Esophagus mucosa (tissue), 1 donor: ENCODE measurements around the gene PKP3. TPM values are rescaled to one million over a fixed set of nuclear protein-coding genes. Genes with fewer than 3 reads are reported as not detected.
"Not testable (repeated sequence)": the region's sequence is repeated elsewhere in the genome, so short reads cannot be mapped to it uniquely, and the experiment has no call there.

Source experiments
- ATAC-seq: fragments of 200-7000 bp; cut with Tn5 transposase; one replicate; pipeline ENCODE4 v1.9.1; 2020
- total RNA-seq: library from RNA; stranded (reverse); gene quantifications from one replicate; pipeline ENCODE4 v1.2.4, GENCODE V29; 2023
- donor health status: DM: yes; HTN: yes; CAD: no.

The PKP3 gene
- total RNA-seq, 1 donor from 2014 or later, result 359 TPM

DNA sequence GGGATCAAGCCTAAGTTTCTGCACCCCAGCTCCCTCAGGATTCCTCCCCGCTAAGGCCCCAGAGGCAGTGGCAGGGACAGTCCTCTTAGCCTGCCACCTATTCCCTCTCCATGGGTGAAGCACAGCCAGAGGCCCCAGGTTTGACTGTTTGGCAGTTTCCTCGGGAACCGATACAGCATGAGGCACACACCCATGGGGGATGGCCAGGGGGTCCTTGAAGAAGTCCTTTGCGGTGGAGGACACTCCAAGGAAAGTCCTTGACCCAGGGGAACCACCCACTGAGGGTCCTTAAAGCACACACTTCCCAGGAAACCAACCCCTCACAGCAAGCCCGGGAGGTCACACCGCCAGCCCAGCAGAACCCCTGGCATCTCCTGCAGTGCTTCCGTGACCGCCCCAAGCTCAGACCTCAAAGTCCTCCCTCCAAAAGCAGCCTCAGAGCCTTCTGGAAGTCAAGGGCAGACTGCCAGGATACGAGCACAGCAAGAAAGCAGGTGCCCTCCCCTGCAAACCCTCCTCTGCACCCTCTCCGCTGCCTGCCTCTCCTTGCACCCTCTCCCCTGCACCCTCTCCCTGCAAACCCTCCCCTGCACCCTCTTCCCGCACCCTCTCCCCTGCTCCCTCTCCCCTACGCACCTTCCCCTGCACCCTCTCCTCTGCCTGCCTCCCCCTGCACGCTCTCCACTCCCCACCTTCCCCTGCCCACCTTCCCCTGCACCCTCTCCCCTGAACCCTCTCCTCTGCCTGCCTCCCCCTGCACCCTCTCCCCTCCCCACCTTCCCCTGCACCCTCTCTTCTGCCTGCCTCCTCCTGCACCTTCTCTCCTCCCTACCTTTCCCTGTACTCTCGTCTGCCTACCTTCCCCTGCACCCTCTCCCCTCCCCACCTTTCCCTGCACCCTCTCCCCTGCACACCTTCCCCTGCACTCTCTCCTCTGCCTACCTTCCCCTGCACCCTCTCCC is 19.4 kb downstream of the PKP3 start:
- ATAC-seq, result no peak

DNA sequence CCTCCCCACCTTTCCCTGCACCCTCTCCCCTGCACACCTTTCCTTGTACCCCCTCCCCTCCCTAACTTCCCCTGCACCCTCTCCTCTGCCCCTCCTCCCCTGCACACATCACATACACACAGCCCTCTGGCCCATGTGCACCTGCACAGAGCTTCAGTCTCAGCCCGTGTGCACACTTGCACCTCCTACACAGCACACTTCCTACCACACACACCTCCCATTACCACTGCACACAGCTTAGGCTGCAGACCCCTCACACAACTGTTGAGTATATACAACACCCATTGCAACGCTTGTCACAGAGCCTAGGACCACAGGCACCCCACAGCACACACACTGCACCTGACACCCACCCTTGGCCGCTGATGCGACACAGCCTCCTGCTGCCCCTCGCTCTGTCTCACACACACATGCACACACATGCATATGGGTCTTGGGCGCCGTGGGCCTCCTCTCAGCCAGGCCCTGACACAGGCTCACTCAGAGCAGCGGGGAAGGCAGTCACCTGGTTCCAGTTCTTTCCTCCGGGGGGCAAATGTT is 20.4 kb downstream of the PKP3 start:
- no peak for ATAC-seq

DNA sequence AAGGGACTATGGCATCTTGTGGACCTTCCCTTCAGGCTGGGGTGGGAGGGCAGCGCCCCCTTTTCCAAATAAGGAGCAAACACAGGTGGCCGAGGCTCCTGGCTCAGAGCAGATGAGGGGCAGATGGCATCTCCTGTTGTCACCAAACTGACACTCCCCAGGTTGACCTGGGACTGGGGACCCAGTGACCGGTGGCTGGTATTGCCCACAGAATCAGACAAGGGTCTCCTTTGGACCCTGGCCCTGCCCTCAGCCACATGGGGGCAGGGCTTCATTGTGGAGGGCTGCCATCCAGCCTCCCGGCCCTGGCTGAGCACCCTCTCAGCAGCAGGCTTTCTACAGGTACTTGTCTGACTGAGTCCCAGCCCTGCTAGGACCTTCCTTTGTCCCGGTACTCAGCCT is 21.6 kb downstream of the PKP3 start:
- ATAC-seq, result peak; percentile 0

DNA sequence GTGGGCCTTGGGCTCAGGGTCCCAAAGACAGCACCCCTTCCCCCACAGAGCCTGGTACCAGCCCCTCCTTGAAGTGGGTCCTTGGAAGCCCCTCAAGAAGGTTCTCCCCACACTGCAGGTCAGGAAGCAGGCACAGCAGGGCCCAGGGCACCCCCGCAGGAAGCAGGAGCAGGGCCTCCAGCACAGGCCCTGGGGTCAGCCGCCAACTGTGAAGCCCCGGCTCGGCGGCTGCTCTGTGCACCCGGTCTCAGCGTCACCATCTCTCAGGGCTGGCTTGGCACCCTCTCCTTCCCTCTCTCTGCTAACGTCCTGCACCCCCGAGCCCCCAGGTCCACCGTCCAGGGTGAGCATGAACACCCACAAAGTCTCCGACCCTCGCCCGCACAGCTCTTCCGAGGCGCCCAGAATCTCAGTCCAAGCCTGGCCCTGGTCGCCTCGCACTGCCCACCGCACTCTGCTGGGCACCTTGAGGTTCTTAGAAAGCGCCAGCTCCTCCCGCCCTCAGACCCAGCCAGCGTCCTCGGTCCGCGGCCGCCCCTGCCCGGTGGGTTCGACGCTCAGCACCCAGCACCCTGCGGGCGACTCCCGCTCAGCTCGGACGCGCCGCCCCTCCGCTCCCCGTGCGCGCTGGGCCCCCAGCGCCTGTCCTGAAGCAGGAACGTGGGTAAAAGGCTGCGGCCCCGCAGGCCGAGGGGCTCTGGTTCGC is 22.2 kb downstream of the PKP3 start:
- ATAC-seq, result peak; percentile 2

DNA sequence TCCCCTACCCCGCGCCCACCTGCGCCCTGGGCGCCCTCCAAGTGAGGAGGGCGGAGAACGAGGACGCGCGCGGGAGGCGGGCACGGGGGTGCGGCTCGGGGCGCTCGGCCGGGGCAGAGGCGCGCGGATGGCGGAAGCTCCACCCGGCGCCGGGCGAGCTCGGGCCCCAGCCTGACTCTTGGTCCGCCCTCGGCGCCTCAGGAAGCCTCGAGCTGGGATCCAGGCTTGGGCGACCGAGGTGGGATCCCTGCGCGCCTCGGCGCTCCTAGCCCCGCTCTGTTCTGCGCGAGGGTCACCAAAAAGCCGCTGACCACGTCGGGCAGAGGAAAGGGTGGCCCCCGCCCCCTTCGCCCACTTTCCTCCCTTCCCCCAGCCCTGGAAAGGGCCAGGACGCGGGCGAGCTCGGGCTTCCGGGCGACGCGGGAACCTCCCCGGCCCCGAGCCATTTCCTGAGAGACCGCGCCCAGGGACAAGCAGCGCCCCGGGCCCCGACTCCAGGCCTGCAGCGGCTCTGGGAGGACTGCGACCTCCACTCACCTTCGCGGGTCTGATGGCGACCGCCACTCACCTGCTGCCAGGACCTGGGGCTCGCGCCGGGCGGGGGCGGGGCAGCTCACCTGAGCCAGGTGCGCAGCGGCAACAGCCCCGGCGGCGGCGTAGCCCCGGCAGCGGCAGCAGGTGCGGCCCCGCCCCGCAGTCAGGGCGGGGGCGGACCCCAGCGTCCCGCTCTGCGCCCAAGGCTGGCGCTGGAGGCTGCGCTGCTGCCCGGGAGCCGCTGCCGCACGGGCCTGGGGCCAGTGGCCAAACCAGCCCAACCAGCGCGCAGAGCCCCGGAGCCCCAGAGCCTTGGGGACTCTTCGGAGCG is 23.0 kb downstream of the PKP3 start:
- ATAC-seq, result peak; percentile 52

DNA sequence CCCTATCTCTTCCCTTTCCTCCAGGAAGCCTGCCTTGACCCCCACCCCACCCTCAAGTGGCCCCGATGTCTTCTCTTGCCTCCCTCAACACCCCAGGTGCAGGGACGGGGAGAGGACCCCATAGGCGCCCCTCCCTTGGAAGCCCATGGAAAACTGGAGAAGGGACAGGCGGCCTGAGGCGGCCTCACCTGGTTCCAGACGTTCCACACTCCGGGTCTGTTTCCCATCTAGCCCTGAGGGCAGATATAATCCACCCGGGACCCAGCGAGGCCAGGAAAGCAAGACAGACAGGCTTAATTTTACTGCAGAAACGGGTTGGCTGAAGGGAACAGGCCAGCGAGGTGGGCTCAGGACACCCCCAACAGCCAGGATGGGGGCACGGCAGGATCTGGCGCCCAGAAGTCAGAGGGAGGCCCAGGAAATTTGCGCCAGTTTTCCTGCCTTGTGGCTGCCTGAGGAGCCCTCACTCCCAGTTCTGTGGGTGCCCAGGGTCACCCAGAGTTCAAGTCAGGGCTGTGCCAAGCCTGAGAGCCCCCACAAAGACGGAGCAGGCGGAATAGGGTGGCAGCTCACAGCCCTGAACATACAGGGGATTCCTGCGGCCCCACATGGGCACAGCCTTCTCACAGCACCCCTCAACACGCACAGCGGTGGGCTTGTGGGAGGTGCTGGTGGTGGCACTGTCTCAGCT is 23.8 kb downstream of the PKP3 start:
- ATAC-seq, result no peak

DNA sequence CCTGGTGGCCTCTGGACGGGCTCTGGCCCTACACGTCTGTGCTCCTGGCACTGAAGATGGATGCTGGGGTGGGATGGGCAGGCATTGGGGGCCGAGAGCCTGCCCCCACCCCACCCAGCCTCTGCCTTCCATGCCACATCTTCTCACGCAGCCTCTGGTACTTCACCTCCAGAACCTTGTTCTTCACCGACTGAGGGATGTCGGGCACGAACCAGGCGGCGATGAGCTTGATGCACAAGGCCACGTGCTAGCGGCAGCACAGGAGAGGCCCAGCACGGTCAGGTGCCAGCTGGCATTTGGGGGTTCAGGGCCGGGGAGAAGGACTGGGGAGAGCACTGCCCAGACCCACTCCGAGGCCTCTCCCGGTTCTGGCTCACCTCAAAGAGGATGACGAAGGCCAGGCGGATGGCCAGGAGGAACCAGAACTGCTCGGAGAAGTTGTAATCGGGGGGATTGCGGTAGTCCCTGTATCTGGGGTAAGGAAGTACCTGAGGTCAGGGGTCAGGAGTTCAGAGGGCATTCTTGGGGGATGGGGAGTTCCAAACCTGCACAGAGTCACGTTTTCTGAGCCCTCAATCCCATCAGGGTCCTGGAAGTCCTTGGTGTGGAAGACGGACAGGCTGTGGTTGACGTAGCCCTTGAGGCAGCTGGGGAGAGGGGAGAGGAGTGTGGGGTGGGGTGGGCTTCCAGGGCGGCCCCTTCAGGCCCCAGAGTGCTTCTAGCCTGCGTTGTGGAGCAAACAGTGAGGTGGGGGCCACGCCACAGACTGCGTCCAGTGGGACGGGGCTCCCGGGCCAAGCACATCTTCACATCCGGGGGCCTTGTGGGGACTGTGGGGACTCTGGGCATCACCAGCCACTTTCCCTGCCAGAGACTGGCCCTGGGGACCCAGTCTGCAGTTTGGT is 24.6 kb downstream of the PKP3 start:
- no peak for ATAC-seq

DNA sequence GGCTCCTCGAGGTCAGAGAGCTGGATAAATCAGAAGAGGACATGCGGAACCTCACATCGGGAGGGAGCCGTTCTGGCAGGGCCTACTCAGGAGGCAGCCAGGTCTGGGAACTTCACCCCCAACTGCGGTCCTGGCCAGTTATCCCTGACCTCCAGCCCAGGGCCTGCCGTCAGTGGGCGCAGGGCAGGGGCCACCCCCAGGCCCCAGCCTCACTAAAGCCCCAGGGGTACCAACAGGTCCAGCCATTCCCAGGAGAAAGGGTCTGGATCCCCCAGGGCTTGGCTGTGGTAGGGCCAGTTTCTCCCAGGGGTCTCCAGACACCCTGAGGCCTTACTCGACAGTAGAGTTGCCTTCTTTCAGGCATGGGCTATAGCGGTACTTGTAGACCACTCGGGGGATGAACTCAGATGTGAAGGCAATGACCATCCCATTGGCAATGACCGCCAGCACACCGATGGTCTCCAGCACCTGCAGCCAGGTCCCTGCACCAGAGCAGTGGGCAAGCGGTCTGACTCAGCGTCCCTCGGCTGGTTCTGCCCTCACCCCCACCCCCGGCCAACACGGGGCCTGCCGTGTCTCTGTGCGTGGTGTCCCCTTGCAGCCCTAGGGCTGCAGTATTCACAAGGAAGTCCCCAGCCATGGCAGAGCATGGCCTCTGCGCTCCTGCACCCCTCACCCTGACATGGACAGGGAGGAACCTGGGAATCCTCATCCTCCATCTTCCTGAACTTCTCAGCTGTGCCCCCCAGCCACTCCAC is 25.4 kb downstream of the PKP3 start:
- ATAC-seq, result no peak

DNA sequence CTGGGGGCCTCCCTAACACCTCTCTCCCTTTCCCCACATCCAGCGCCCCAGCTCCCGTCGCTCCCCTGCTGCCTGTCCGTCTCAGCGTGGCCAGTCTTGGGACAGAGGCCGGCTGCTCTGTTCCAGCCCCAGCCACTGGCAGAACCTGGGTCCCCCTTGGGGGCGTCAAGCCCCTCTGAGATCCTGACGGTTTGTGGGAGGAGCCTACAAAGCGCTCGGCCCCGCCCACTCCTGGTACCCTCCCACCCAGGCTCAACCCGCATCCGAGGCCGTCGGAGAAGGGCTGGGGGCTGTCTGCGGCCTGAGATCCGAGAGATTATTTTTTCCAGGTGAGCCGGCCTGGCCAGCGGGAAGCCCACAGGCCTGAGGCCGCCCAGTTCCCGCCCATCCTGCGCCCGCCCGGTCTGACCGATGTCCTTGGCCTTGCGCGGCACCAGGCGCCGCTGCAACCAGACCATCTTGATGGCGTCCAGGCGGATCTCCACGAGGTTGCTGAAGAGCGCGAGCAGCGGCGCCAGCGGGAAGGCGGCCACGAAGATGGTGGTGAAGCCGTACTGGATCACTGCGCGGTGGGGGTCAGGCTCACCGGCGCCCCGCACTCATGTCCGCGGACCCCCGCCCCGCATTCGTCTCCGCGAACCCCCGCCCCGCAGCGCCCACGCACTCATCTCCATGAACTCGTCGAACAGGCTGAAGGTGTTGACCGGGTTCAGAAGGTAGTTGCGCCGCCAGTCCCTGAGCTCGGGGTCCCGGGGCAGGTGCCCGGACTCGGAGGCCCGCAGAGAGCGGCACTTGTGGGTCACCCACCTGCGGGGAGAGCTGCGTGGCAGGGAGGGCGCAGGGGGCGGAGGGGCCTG is 26.3 kb downstream of the PKP3 start:
- no peak for ATAC-seq

DNA sequence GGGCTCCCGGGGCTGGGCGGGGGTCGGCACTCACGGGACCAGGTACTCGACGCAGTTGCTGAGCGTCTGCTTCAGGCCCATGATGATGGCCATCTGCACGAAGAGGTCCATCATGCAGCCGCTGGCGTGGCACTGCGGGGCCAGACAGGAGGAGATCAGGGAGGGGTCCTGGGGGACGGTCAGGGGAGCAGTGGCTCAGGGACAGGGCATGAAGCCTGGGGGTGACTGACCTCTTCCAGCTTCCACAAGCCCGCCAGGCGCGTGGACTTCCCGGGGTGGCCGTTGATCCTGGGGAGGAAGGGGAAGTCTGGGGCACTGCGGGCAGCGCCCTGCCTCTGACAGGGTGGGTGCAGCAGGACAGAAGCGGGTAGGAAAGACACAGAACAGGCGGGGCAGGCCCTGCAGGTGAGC is 26.9 kb downstream of the PKP3 start:
- no peak for ATAC-seq

DNA sequence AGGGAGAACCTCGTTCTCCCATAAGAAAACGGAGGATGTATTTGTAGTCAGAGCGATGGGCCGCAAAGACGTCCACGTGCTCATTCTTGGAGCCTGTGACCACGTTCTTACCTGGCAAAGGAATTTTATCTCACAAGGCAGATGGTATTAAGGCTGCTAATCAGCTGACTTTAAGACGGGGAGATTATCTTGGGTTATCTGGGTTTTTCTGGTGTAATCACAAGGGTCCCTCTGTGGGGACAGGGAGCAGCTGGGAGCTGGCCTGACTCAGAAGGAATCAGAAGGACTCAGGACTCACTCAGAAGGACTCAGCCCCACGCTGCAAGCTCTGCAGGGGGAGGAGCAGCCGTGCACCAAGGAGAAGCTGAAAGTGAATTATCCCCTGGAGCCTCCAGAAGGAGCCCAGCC is 28.2 kb downstream of the PKP3 start:
- ATAC-seq, result no peak

DNA sequence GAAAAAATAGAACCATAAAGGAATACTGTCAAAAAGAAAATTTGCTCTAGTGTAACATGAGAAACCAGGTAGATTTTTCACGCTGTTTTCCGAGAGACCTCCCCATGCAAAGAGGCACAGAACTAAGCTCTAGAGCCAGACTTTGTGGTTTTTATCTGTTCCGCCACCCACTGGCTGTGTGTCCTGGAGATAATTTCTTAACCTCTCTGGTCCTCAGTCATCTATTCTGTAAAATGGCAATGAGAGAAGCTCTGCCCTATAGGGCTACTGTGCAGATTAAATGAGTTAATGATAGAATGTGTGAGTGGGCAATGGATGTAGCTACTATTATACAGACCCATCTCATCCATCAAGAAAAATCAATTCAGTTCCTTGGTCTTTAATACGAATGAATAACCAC is 30.2 kb downstream of the PKP3 start:
- no peak for ATAC-seq

DNA sequence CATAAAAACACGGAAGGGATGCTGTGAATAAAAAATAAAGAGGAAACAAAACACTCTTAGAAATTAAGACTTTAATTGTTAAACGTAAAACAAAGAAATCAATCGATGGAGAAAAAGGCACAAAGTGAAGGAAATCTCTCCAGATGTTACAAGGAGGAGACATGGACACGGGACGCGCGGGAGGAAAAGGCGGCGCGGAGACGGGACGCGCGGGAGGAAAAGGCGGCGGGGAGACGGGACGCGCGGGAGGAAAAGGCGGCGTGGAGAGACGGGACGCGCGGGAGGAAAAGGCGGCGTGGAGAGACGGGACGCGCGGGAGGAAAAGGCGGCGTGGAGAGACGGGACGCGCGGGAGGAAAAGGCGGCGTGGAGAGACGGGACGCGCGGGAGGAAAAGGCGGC is 30.8 kb downstream of the PKP3 start:
- ATAC-seq, result not testable (repeated sequence)

DNA sequence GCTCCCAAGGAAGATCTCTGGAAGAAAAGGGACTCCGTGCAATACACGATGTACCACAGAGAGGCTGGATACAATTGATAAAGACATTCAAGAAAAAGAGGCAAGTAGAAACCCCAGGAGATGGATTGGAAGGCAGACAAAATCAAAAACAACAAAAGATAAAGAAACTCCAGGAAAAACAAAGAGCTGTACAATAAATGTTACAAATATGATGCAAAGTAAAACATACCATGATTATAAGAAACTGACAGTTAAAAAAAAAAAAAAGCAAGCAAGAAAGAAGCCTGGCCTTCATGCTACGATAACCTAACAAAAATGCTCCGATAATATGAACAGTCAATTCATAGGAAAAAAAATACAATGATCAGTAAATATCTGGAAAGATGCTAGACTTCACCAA is 31.3 kb downstream of the PKP3 start:
- no peak for ATAC-seq

DNA sequence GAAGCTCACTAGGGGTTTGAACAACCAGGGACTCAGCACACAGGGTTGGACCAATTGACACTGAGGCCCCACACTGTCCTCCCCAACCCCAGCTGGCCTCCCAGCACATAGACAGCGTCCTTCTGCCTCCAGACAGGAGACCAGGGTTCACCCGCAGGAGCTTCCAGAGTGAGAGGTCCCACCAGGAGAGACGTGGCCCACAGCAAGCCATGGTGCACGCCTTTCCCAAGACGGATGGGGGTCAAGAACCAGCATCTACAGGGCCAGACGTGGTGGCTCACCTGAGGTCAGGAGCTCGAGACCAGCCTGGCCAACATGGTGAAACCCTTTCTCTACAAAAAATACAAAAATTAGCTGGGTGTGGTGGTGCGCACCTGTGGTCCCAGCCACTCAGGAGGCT is 32.8 kb downstream of the PKP3 start:
- no peak for ATAC-seq

DNA sequence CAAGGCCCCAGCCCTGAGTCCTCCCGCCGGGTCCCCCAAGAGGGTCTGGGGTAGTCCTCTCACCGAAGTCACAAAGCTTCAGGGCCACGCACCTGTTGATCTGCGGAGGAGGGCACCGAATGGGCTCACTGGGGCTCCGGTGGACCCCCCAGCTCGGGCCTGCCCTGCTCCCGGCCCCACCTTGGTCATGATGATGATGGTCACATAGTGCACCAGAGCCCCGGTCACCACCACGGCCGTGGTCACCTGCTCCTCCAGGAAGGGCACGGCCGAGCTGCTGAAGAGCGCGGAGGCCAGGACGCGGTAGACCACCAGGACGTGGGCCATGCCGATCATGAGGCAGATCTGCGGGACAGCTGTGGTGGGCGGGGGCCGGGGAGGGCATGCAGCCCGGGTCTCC is 34.3 kb downstream of the PKP3 start:
- ATAC-seq, result peak; percentile 5

DNA sequence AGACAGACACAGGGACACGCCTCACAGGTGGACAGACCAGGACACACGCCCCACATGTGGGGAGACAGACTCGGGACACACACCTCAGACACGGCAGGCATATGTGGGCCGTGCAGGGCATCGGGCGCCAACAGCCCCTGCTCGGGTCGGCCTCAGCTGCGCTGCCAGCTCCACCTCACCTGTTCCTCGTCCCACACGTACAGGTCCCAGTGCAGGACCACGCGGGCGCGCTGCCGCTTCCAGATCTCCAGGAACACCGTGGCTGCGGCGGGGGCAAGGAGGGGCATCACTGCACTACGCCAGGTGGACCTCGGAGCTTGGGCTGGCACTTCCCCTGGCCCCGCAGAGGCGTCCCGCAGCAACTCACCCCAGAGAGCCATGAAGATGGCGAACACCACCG is 35.4 kb downstream of the PKP3 start:
- no peak for ATAC-seq

DNA sequence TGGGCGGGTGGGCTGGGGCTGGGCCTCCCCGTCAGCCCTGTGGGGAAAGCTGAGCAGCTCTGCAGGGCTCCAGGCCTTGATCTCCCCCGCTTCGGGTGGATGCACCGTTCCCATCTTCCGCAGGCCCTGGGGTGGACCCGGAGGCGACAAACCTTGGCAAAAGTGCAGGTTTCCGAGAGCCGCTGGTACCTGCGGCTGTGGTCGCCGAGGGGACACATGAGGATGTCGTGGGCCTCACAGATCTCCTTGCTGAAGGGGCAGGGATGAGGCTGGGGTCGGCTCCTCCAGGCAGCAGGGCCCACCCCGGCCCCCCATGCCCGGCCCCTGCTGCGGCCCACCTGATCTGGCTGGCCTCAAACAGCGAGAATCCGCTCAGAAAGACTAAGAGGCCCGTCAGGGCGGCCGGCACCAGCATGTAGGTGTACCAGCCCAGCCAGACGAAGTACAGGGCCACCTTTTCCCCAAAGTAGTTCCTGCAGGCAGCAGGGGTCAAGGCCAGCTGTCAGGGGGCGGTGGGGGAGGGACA is 36.0 kb downstream of the PKP3 start:
- ATAC-seq, result no peak

DNA sequence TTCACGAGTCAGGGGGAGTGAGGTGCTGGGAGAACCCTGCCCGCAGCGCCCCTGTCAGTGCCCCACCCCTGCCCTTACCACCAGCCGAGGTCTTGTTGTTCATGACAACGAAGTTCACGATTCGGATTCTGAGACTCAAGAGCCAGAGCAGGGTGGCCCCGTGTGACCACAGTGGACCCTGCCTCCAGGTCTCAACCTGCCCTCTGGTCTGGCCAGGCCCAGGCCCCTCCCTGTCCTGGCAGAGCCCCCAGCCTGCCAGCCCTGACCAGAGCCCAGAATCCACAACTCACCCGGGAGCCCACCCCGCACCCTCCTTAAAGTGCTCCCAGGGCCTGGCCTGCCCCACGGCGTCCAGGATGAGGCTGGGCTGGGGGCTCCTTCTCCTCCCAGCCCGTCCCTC is 37.9 kb downstream of the PKP3 start:
- no peak for ATAC-seq
